ENCODE measurements around the gene PHACTR4.
"Not testable (repeated sequence)": the region's sequence is repeated elsewhere in the genome, so short reads cannot be mapped to it uniquely, and the experiment has no call there.

The PHACTR4 gene

GRCh38 chr1:28369371-28370238, at the start of gene PHACTR4:
PHACTR4 (plus strand) TSS chr1:28369740; CDS start chr1:28407448, 37,708 bp downstream.
- DNase-seq, result peak; percentile 97

- no peak for DNase-seq
Measured at GRCh38 chr1:28322194-28322593, 47.3 kb upstream of the PHACTR4 start.

GRCh38 chr1:28323720-28324119, 45.8 kb upstream of the PHACTR4 start:
- no peak for DNase-seq

- DNase-seq, result no peak
Measured at GRCh38 chr1:28326515-28326914, 43.0 kb upstream of the PHACTR4 start.

GRCh38 chr1:28326984-28327383, 42.6 kb upstream of the PHACTR4 start:
- DNase-seq, result no peak

- not testable (repeated sequence) for DNase-seq
Measured at GRCh38 chr1:28327431-28327830, 42.1 kb upstream of the PHACTR4 start.

GRCh38 chr1:28328228-28328648, 41.3 kb upstream of the PHACTR4 start:
- DNase-seq, result peak; percentile 16

- DNase-seq, result peak; percentile 55
Measured at GRCh38 chr1:28329395-28330153, 40.0 kb upstream of the PHACTR4 start.

- DNase-seq, result no peak
Measured at GRCh38 chr1:28338897-28339296, 30.6 kb upstream of the PHACTR4 start.

GRCh38 chr1:28339551-28339950, 30.0 kb upstream of the PHACTR4 start:
- DNase-seq, result no peak

GRCh38 chr1:28340221-28340974, 29.1 kb upstream of the PHACTR4 start:
- no peak for DNase-seq

- DNase-seq, result no peak
Measured at GRCh38 chr1:28341591-28341990, 27.9 kb upstream of the PHACTR4 start.

- no peak for DNase-seq
Measured at GRCh38 chr1:28343405-28343804, 26.1 kb upstream of the PHACTR4 start.

GRCh38 chr1:28353248-28353810, 16.2 kb upstream of the PHACTR4 start:
- DNase-seq, result not testable (repeated sequence)

GRCh38 chr1:28354121-28354520, 15.4 kb upstream of the PHACTR4 start:
- no peak for DNase-seq

- no peak for DNase-seq
Measured at GRCh38 chr1:28358716-28359115, 10.8 kb upstream of the PHACTR4 start.

- DNase-seq, result peak; percentile 88
Measured at GRCh38 chr1:28359592-28360239, 9.8 kb upstream of the PHACTR4 start.

GRCh38 chr1:28364888-28365287, 4.7 kb upstream of the PHACTR4 start:
- DNase-seq, result no peak

- DNase-seq, result no peak
Measured at GRCh38 chr1:28365864-28366263, 3.7 kb upstream of the PHACTR4 start.

- DNase-seq, result not testable (repeated sequence)
Measured at GRCh38 chr1:28368608-28369007, 932 bp upstream of the PHACTR4 start.

- no peak for DNase-seq
Measured at GRCh38 chr1:28370239-28371009, 884 bp downstream of the PHACTR4 start.

GRCh38 chr1:28371010-28371377, 1.5 kb downstream of the PHACTR4 start:
- no peak for DNase-seq

Data from eye (tissue), 1 donor.